Femur (tissue), 1 donor: ENCODE results near the gene GEN1.

Experiments
- DNase-seq: peaks from one replicate; pipeline ENCODE4 v3.0.0-alpha.2; 2017

The GEN1 gene

GRCh38 chr2:17753803-17754663, at the start of gene GEN1, which contains the start of gene SMC6:
Gene GEN1, plus strand, starts transcription at chr2:17754138. Its CDS starts 5,806 bp downstream, at chr2:17759944.
Gene SMC6, minus strand, starts transcription at chr2:17753810. Its CDS starts 7,864 bp downstream, at chr2:17745946.
- peak; percentile 94 for DNase-seq

- no peak for DNase-seq
These were observed 47.1 kb upstream of the GEN1 start for GRCh38 chr2:17706845-17707244.

GRCh38 chr2:17708501-17708900, 45.4 kb upstream of the GEN1 start:
- DNase-seq = no peak

GRCh38 chr2:17709897-17710296, 44.0 kb upstream of the GEN1 start:
- DNase-seq = no peak

- no peak for DNase-seq
These were observed 43.2 kb upstream of the GEN1 start for GRCh38 chr2:17710547-17711248.

GRCh38 chr2:17713291-17713690, 40.6 kb upstream of the GEN1 start:
- no peak for DNase-seq

- DNase-seq = no peak
These were observed 36.3 kb upstream of the GEN1 start for GRCh38 chr2:17717666-17718065.

- DNase-seq = no peak
These were observed 35.2 kb upstream of the GEN1 start for GRCh38 chr2:17718689-17719088.

GRCh38 chr2:17719562-17720371, 34.2 kb upstream of the GEN1 start:
- DNase-seq = no peak

- DNase-seq = no peak
These were observed 25.7 kb upstream of the GEN1 start for GRCh38 chr2:17728210-17728609.

GRCh38 chr2:17729880-17730279, 24.1 kb upstream of the GEN1 start:
- no peak for DNase-seq

GRCh38 chr2:17733599-17733998, 20.3 kb upstream of the GEN1 start:
- DNase-seq = no peak

GRCh38 chr2:17735864-17736263, 18.1 kb upstream of the GEN1 start:
- DNase-seq = no peak

- no peak for DNase-seq
These were observed 16.9 kb upstream of the GEN1 start for GRCh38 chr2:17736989-17737388.

- DNase-seq = no peak
These were observed 13.7 kb upstream of the GEN1 start for GRCh38 chr2:17740203-17740602.

GRCh38 chr2:17747684-17748452, 6.1 kb upstream of the GEN1 start:
- DNase-seq = no peak

- DNase-seq = no peak
These were observed 5.2 kb upstream of the GEN1 start for GRCh38 chr2:17748745-17749144.

- no peak for DNase-seq
These were observed 4.0 kb upstream of the GEN1 start for GRCh38 chr2:17749753-17750438.

- no peak for DNase-seq
These were observed 1.7 kb upstream of the GEN1 start for GRCh38 chr2:17752246-17752645.

- peak; percentile 66 for DNase-seq
These were observed 791 bp upstream of the GEN1 start for GRCh38 chr2:17752892-17753802.
